ENCODE measurements around the gene NFATC1. TPM values are rescaled to one million over a fixed set of nuclear protein-coding genes. Genes with fewer than 3 reads are reported as not detected.

The NFATC1 gene
- total RNA-seq, result 6.0 and 16.1 TPM in 2 replicates

- DNase-seq (ENCODE audit: extremely low read depth, low read depth, low spot score), result no peak
Observed at GRCh38 chr18:79395761-79396404, at the start of gene NFATC1. Gene NFATC1, plus strand, starts transcription at chr18:79395930. Its CDS starts 295 bp downstream, at chr18:79396225.

GRCh38 chr18:79345981-79346380 is 49.7 kb upstream of the NFATC1 start:
- DNase-seq (ENCODE audit: extremely low read depth, low read depth, low spot score), result no peak

GRCh38 chr18:79348066-79348465 is 47.7 kb upstream of the NFATC1 start:
- DNase-seq (ENCODE audit: extremely low read depth, low read depth, low spot score), result no peak

- no peak for DNase-seq (ENCODE audit: extremely low read depth, low read depth, low spot score)
Observed at GRCh38 chr18:79352432-79352831, 43.3 kb upstream of the NFATC1 start.

GRCh38 chr18:79353267-79353666 is 42.5 kb upstream of the NFATC1 start:
- DNase-seq (ENCODE audit: extremely low read depth, low read depth, low spot score), result no peak

- DNase-seq (ENCODE audit: extremely low read depth, low read depth, low spot score), result no peak
Observed at GRCh38 chr18:79354350-79354749, 41.4 kb upstream of the NFATC1 start.

GRCh38 chr18:79355433-79356335 is 40.0 kb upstream of the NFATC1 start:
- DNase-seq (ENCODE audit: extremely low read depth, low read depth, low spot score), result no peak

GRCh38 chr18:79356435-79356834 is 39.3 kb upstream of the NFATC1 start:
- DNase-seq (ENCODE audit: extremely low read depth, low read depth, low spot score), result no peak

GRCh38 chr18:79360933-79361332 is 34.8 kb upstream of the NFATC1 start:
- no peak for DNase-seq (ENCODE audit: extremely low read depth, low read depth, low spot score)

- no peak for DNase-seq (ENCODE audit: extremely low read depth, low read depth, low spot score)
Observed at GRCh38 chr18:79361766-79362522, 33.8 kb upstream of the NFATC1 start.

GRCh38 chr18:79365701-79366100 is 30.0 kb upstream of the NFATC1 start:
- DNase-seq (ENCODE audit: extremely low read depth, low read depth, low spot score), result no peak

GRCh38 chr18:79366177-79367094 is 29.3 kb upstream of the NFATC1 start:
- DNase-seq (ENCODE audit: extremely low read depth, low read depth, low spot score), result no peak

- no peak for DNase-seq (ENCODE audit: extremely low read depth, low read depth, low spot score)
Observed at GRCh38 chr18:79367480-79367879, 28.2 kb upstream of the NFATC1 start.

- no peak for DNase-seq (ENCODE audit: extremely low read depth, low read depth, low spot score)
Observed at GRCh38 chr18:79367989-79368388, 27.7 kb upstream of the NFATC1 start.

- no peak for DNase-seq (ENCODE audit: extremely low read depth, low read depth, low spot score)
Observed at GRCh38 chr18:79368681-79369080, 27.0 kb upstream of the NFATC1 start.

GRCh38 chr18:79371561-79372121 is 24.1 kb upstream of the NFATC1 start:
- DNase-seq (ENCODE audit: extremely low read depth, low read depth, low spot score), result no peak

- DNase-seq (ENCODE audit: extremely low read depth, low read depth, low spot score), result no peak
Observed at GRCh38 chr18:79372461-79372860, 23.3 kb upstream of the NFATC1 start.

- DNase-seq (ENCODE audit: extremely low read depth, low read depth, low spot score), result no peak
Observed at GRCh38 chr18:79372991-79373390, 22.7 kb upstream of the NFATC1 start.

GRCh38 chr18:79373736-79374135 is 22.0 kb upstream of the NFATC1 start:
- DNase-seq (ENCODE audit: extremely low read depth, low read depth, low spot score), result no peak
